Natural killer cell treated with Interleukin-12 subunit alpha and Interleukin-12 subunit beta and Interleukin-15 and Interleukin-18, amount 100 ng/mL, for 72 hours (primary cell): ENCODE measurements around the gene SSH2. TPM values are rescaled to one million over a fixed set of nuclear protein-coding genes. Genes with fewer than 3 reads are reported as not detected.
"Not testable (repeated sequence)": the region's sequence is repeated elsewhere in the genome, so short reads cannot be mapped to it uniquely, and the experiment has no call there.

ENCODE experiments used
- ATAC-seq, 2 donors: fragments of 150-1000 bp; cut with Tn5 transposase in 1 of 2; sonication (Bioruptor Pico), chemical (Tn5 transposase) in 1 of 2; 2 replicates each; pipeline ENCODE4 v1.10.0; 2021
- DNase-seq: peaks from one replicate; pipeline ENCODE4 v3.0.0; 2022; ENCODE audit warnings: low spot score
- H3K27ac Mint-ChIP-seq, 2 donors: 1 replicate in 1 of 2; 2 replicates in 1 of 2; pipeline ENCODE4 v1.8.0; 2022; ENCODE audit warnings: mixed read lengths in 2 of 2, mild to moderate bottlenecking in 1 of 2, moderate library complexity in 1 of 2
- H3K27me3 Mint-ChIP-seq, 2 donors: 1 replicate in 1 of 2; 2 replicates in 1 of 2; pipeline ENCODE4 v1.8.0; 2022; ENCODE audit warnings: mixed read lengths in 2 of 2
- H3K36me3 Mint-ChIP-seq: one replicate; pipeline ENCODE4 v1.8.0; 2022; ENCODE audit warnings: mixed read lengths
- H3K4me1 Mint-ChIP-seq, 2 donors: 1 replicate in 1 of 2; 2 replicates in 1 of 2; pipeline ENCODE4 v1.8.0; 2022; ENCODE audit warnings: low read depth in 2 of 2, mixed read lengths in 2 of 2, mild to moderate bottlenecking in 1 of 2
- H3K4me3 Mint-ChIP-seq: one replicate; pipeline ENCODE4 v1.8.0; 2022; ENCODE audit warnings: mixed read lengths
- H3K9me3 Mint-ChIP-seq: 2 replicates; pipeline ENCODE4 v1.8.0; 2022; ENCODE audit warnings: mixed read lengths
- total RNA-seq, 2 donors: library from RNA; stranded (reverse); gene quantifications; one replicate each; pipeline ENCODE4 v1.2.3, GENCODE V29; 2022

SSH2 gene
- total RNA-seq, 2 donors from 2014 or later: 44.4 to 72.2 TPM

- DNase-seq: no peak
- H3K36me3 Mint-ChIP-seq: peaks cover 26% of the 10 kb centered on the region
- ATAC-seq: no peak
- H3K27ac Mint-ChIP-seq: peak overlapping the region; percentile 41 to 63
- peaks cover 17 to 20% of the 10 kb centered on the region in 2 donors for H3K4me1 Mint-ChIP-seq
- H3K9me3 Mint-ChIP-seq: no peaks in the 10 kb centered on the region
- no peaks in the 10 kb centered on the region for H3K27me3 Mint-ChIP-seq
- no peak overlapping the region for H3K4me3 Mint-ChIP-seq
These were observed 264.6 kb downstream of the SSH2 start for GRCh38 chr17:29665481-29665810.

GRCh38 chr17:29664743-29665480 lies 265.1 kb downstream of the SSH2 start:
- ATAC-seq: peak; percentile 50 to 77
- Mint-ChIP-seq H3K9me3 (no peaks in the 10 kb centered on the region), H3K27me3 (no peaks in the 10 kb centered on the region), H3K36me3 (peaks cover 26% of the 10 kb centered on the region), H3K4me1 (peaks cover 17 to 20% of the 10 kb centered on the region in 2 donors), H3K27ac (peak overlapping the region; percentile 41 to 63), H3K4me3 (no peak overlapping the region)
- DNase-seq: no peak

GRCh38 chr17:29663155-29663554 lies 266.9 kb downstream of the SSH2 start:
- peaks cover 22 to 24% of the 10 kb centered on the region in 2 donors for H3K4me1 Mint-ChIP-seq
- peaks cover 26% of the 10 kb centered on the region for H3K36me3 Mint-ChIP-seq
- no peaks in the 10 kb centered on the region for H3K27me3 Mint-ChIP-seq
- H3K9me3 Mint-ChIP-seq: no peaks in the 10 kb centered on the region
- H3K4me3 Mint-ChIP-seq: no peak overlapping the region
- no peak for ATAC-seq
- DNase-seq: no peak
- H3K27ac Mint-ChIP-seq: peak overlapping the region in 1 of 2 donors; percentile 65

- peaks cover 22 to 24% of the 10 kb centered on the region in 2 donors for H3K4me1 Mint-ChIP-seq
- DNase-seq (no peak), ATAC-seq (no peak)
- H3K4me3 Mint-ChIP-seq: no peak overlapping the region
- H3K27me3 Mint-ChIP-seq: no peaks in the 10 kb centered on the region
- H3K9me3 Mint-ChIP-seq: no peaks in the 10 kb centered on the region
- peaks cover 13% of the 10 kb centered on the region for H3K36me3 Mint-ChIP-seq
- no peak overlapping the region for H3K27ac Mint-ChIP-seq
These were observed 268.8 kb downstream of the SSH2 start for GRCh38 chr17:29661213-29661612.

- Mint-ChIP-seq H3K9me3 (no peaks in the 10 kb centered on the region), H3K36me3 (peaks cover 19% of the 10 kb centered on the region), H3K4me3 (no peak overlapping the region), H3K27ac (peak overlapping the region in 1 of 2 donors; percentile 64), H3K4me1 (peaks cover 8 to 14% of the 10 kb centered on the region in 2 donors), H3K27me3 (no peaks in the 10 kb centered on the region)
- DNase-seq (no peak), ATAC-seq (no peak)
These were observed 270.9 kb downstream of the SSH2 start for GRCh38 chr17:29659155-29659554.

GRCh38 chr17:29655323-29655722 lies 274.7 kb downstream of the SSH2 start:
- Mint-ChIP-seq H3K4me1 (peaks cover 5 to 7% of the 10 kb centered on the region in 2 donors), H3K27ac (peak overlapping the region in 1 of 2 donors; percentile 4), H3K4me3 (no peak overlapping the region), H3K36me3 (peaks cover 6% of the 10 kb centered on the region), H3K27me3 (no peaks in the 10 kb centered on the region), H3K9me3 (no peaks in the 10 kb centered on the region)
- ATAC-seq (no peak), DNase-seq (no peak)

GRCh38 chr17:29653995-29654714 lies 275.9 kb downstream of the SSH2 start:
- H3K4me3 Mint-ChIP-seq: no peak overlapping the region
- peaks cover 5 to 8% of the 10 kb centered on the region in 2 donors for H3K4me1 Mint-ChIP-seq
- no peak overlapping the region for H3K27ac Mint-ChIP-seq
- DNase-seq (no peak), ATAC-seq (no peak)
- H3K27me3 Mint-ChIP-seq: no peaks in the 10 kb centered on the region
- H3K36me3 Mint-ChIP-seq: peaks cover 6% of the 10 kb centered on the region
- no peaks in the 10 kb centered on the region for H3K9me3 Mint-ChIP-seq

- ATAC-seq (no peak), DNase-seq (no peak)
- Mint-ChIP-seq H3K4me3 (no peak overlapping the region), H3K4me1 (peaks cover 0 to 6% of the 10 kb centered on the region in 2 donors), H3K27ac (peak overlapping the region in 1 of 2 donors; percentile 14), H3K9me3 (no peaks in the 10 kb centered on the region), H3K36me3 (peaks cover 10% of the 10 kb centered on the region), H3K27me3 (no peaks in the 10 kb centered on the region)
These were observed 277.1 kb downstream of the SSH2 start for GRCh38 chr17:29652976-29653375.

GRCh38 chr17:29651913-29652312 lies 278.1 kb downstream of the SSH2 start:
- not testable (repeated sequence) for ATAC-seq, H3K9me3 Mint-ChIP-seq, H3K4me3 Mint-ChIP-seq, DNase-seq, H3K4me1 Mint-ChIP-seq, H3K27me3 Mint-ChIP-seq
- H3K27ac Mint-ChIP-seq: peak overlapping the region in 1 of 2 donors; percentile 76
- H3K36me3 Mint-ChIP-seq: peaks cover 12% of the 10 kb centered on the region

- peaks cover 7 to 12% of the 10 kb centered on the region in 2 donors for H3K4me1 Mint-ChIP-seq
- ATAC-seq: no peak
These were observed 279.6 kb downstream of the SSH2 start for GRCh38 chr17:29650396-29650795.

GRCh38 chr17:29649359-29649758 lies 280.7 kb downstream of the SSH2 start:
- DNase-seq: no peak
- Mint-ChIP-seq H3K36me3 (peaks cover 6% of the 10 kb centered on the region), H3K4me3 (no peak overlapping the region), H3K4me1 (peaks cover 13 to 19% of the 10 kb centered on the region in 2 donors), H3K9me3 (no peaks in the 10 kb centered on the region), H3K27me3 (no peaks in the 10 kb centered on the region), H3K27ac (peak overlapping the region in 1 of 2 donors; percentile 78)
- no peak for ATAC-seq

More at GRCh38 chr17:29650396-29650795, 279.6 kb downstream of the SSH2 start:
- Mint-ChIP-seq H3K9me3 (no peaks in the 10 kb centered on the region), H3K4me3 (no peak overlapping the region), H3K36me3 (peaks cover 8% of the 10 kb centered on the region), H3K27ac (peak overlapping the region; percentile 1 to 78), H3K27me3 (no peaks in the 10 kb centered on the region)
- no peak for DNase-seq

GRCh38 chr17:29648005-29648404 lies 282.0 kb downstream of the SSH2 start:
- DNase-seq (no peak), ATAC-seq (no peak)
- Mint-ChIP-seq H3K4me3 (no peak overlapping the region), H3K9me3 (no peaks in the 10 kb centered on the region), H3K27ac (peak overlapping the region in 1 of 2 donors; percentile 54), H3K27me3 (no peaks in the 10 kb centered on the region), H3K36me3 (peaks cover 6% of the 10 kb centered on the region), H3K4me1 (peaks cover 13 to 19% of the 10 kb centered on the region in 2 donors)

- no peaks in the 10 kb centered on the region for H3K9me3 Mint-ChIP-seq
- DNase-seq (peak; percentile 77), ATAC-seq (peak; percentile 62 to 89)
- peaks cover 16 to 29% of the 10 kb centered on the region in 2 donors for H3K4me1 Mint-ChIP-seq
- peaks cover 6% of the 10 kb centered on the region for H3K36me3 Mint-ChIP-seq
- H3K4me3 Mint-ChIP-seq: peak overlapping the region; percentile 9
- H3K27me3 Mint-ChIP-seq: no peaks in the 10 kb centered on the region
- H3K27ac Mint-ChIP-seq: peak overlapping the region; percentile 32 to 79
These were observed 284.4 kb downstream of the SSH2 start for GRCh38 chr17:29645515-29646051.

- Mint-ChIP-seq H3K36me3 (peaks cover 6% of the 10 kb centered on the region), H3K4me3 (no peak overlapping the region), H3K9me3 (no peaks in the 10 kb centered on the region), H3K27ac (peak overlapping the region in 1 of 2 donors; percentile 79), H3K27me3 (no peaks in the 10 kb centered on the region), H3K4me1 (peaks cover 19 to 33% of the 10 kb centered on the region in 2 donors)
- ATAC-seq: no peak
- DNase-seq: no peak
These were observed 286.2 kb downstream of the SSH2 start for GRCh38 chr17:29643817-29644160.
